Stimulated activated CD4-positive, alpha-beta T cell treated with anti-CD3 and anti-CD28 coated beads, Interleukin-1b, Interleukin-23, amount 100 ng/mL, for 24 hours (primary cell): ENCODE data around the gene SCFD1.
"Not testable (repeated sequence)": the region's sequence is repeated elsewhere in the genome, so short reads cannot be mapped to it uniquely, and the experiment has no call there.

ENCODE experiments used
- DNase-seq, 4 experiments: peaks; one replicate each; pipeline ENCODE4 v3.0.0-alpha.2; 2020; ENCODE audit warnings: low read depth in 4 of 4, low spot score in 1 of 4

SCFD1 gene

GRCh38 chr14:30610787-30611343, 11.3 kb upstream of the SCFD1 start:
- no peak for DNase-seq

- no peak for DNase-seq
Measured at GRCh38 chr14:30614155-30614554, 8.0 kb upstream of the SCFD1 start.

GRCh38 chr14:30620178-30620577, 1.9 kb upstream of the SCFD1 start:
- DNase-seq = no peak

GRCh38 chr14:30621354-30621939, 672 bp upstream of the SCFD1 start:
- DNase-seq = no peak

GRCh38 chr14:30623412-30624131, 1.5 kb downstream of the SCFD1 start:
- no peak for DNase-seq

- no peak for DNase-seq
Measured at GRCh38 chr14:30624132-30624423, 2.0 kb downstream of the SCFD1 start.

- no peak for DNase-seq
Measured at GRCh38 chr14:30625533-30625932, 3.4 kb downstream of the SCFD1 start.

- not testable (repeated sequence) for DNase-seq
Measured at GRCh38 chr14:30629432-30629831, 7.3 kb downstream of the SCFD1 start.

- no peak for DNase-seq
Measured at GRCh38 chr14:30630248-30630647, 8.1 kb downstream of the SCFD1 start.

GRCh38 chr14:30632730-30633129, 10.6 kb downstream of the SCFD1 start:
- no peak for DNase-seq

- DNase-seq = no peak
Measured at GRCh38 chr14:30638926-30639325, 16.8 kb downstream of the SCFD1 start.

GRCh38 chr14:30641207-30641606, 19.1 kb downstream of the SCFD1 start:
- no peak for DNase-seq

GRCh38 chr14:30644462-30644861, 22.3 kb downstream of the SCFD1 start:
- not testable (repeated sequence) for DNase-seq

GRCh38 chr14:30645600-30645999, 23.5 kb downstream of the SCFD1 start:
- no peak for DNase-seq

- DNase-seq = no peak
Measured at GRCh38 chr14:30648471-30648870, 26.4 kb downstream of the SCFD1 start.

- no peak for DNase-seq
Measured at GRCh38 chr14:30651937-30652336, 29.8 kb downstream of the SCFD1 start.

- DNase-seq = no peak
Measured at GRCh38 chr14:30655124-30655523, 33.0 kb downstream of the SCFD1 start.

- no peak for DNase-seq
Measured at GRCh38 chr14:30655658-30656057, 33.5 kb downstream of the SCFD1 start.

- DNase-seq = peak in 1 of 4 experiments; percentile 2
Measured at GRCh38 chr14:30656190-30656632, 34.1 kb downstream of the SCFD1 start.

- DNase-seq = no peak
Measured at GRCh38 chr14:30657050-30657449, 34.9 kb downstream of the SCFD1 start.

GRCh38 chr14:30657606-30658163, 35.6 kb downstream of the SCFD1 start:
- no peak for DNase-seq

- no peak for DNase-seq
Measured at GRCh38 chr14:30658645-30659044, 36.5 kb downstream of the SCFD1 start.
